Fibroblast of lung (primary cell): ENCODE results near the gene DPP10.

Experiments used
- EZH2 ChIP-seq: IDR thresholded peaks from 2 replicates; pipeline ENCODE4 v1.5.1; 2012; ENCODE audit warnings: low read length, control low read depth, mild to moderate bottlenecking; ENCODE audit errors: missing control alignments
- TF ChIP-seq, protein P1 (sequence below), 2 donors: IDR thresholded peaks in 1 of 2; conservative IDR thresholded peaks in 1 of 2; 1 replicate in 1 of 2; 2 replicates in 1 of 2; pipeline ENCODE4 v1.5.1; 2011 to 2012; ENCODE audit warnings: low read length in 2 of 2, control low read depth in 1 of 2, inconsistent platforms in 1 of 2, low read depth in 1 of 2, mild to moderate bottlenecking in 1 of 2

DNA sequence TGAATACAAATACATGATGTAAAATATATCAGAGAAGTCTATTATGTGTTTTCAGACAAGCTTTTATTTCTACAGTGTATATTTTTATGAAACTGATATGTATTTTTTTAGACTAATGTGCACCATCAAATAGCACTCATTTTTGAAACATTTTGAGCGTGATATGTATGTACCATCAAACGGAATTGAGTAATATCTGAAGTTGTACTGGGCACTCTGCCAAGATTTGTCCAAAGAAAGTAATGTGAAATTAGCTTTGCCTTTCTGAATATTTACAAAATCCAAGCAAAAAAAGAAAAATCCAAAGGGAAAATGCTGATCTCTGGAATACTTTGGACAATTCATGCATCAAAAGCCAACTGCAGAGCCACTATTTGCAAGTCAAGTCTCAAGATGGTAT lies 972.0 kb downstream of the DPP10 start:
- TF ChIP-seq, protein P1, sequence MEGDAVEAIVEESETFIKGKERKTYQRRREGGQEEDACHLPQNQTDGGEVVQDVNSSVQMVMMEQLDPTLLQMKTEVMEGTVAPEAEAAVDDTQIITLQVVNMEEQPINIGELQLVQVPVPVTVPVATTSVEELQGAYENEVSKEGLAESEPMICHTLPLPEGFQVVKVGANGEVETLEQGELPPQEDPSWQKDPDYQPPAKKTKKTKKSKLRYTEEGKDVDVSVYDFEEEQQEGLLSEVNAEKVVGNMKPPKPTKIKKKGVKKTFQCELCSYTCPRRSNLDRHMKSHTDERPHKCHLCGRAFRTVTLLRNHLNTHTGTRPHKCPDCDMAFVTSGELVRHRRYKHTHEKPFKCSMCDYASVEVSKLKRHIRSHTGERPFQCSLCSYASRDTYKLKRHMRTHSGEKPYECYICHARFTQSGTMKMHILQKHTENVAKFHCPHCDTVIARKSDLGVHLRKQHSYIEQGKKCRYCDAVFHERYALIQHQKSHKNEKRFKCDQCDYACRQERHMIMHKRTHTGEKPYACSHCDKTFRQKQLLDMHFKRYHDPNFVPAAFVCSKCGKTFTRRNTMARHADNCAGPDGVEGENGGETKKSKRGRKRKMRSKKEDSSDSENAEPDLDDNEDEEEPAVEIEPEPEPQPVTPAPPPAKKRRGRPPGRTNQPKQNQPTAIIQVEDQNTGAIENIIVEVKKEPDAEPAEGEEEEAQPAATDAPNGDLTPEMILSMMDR (conservative IDR thresholded peaks at IDR 0.05 in 1 of 2, IDR thresholded peaks at IDR 0.05 in 1 of 2; ENCODE audit: low read depth in 1 of 2, low read length in 2 of 2) = no peak
- TF ChIP-seq EZH2 = no peak
